NT2/D1 (cell line): ENCODE results near the gene FNBP1L.

Experiments
- DNase-seq: peaks from one replicate; pipeline ENCODE4 v3.0.0-alpha.2; 2011; ENCODE audit warnings: low read depth, low spot score
- H3K27me3 ChIP-seq: 2 replicates; pipeline ENCODE4 v1.6.0; 2011; ENCODE audit warnings: mild to moderate bottlenecking; ENCODE audit not compliant: insufficient read length, insufficient read depth
- H3K36me3 ChIP-seq: 2 replicates; pipeline ENCODE4 v1.6.1; 2011; ENCODE audit warnings: mild to moderate bottlenecking, low read length, mixed read lengths; ENCODE audit not compliant: insufficient read depth, insufficient read length
- H3K4me1 ChIP-seq: 2 replicates; pipeline ENCODE4 v1.5.1; 2011; ENCODE audit not compliant: insufficient read depth, insufficient read length
- H3K4me3 ChIP-seq: 2 replicates; pipeline ENCODE4 v1.5.1; 2011; ENCODE audit warnings: low read depth; ENCODE audit not compliant: insufficient read length
- H3K9ac ChIP-seq: 2 replicates; pipeline ENCODE4 v1.6.0; 2011; ENCODE audit warnings: low read depth; ENCODE audit not compliant: insufficient read length
- H3K9me3 ChIP-seq: 2 replicates; pipeline ENCODE4 v1.5.1; 2011; ENCODE audit warnings: mild to moderate bottlenecking, low read length; ENCODE audit not compliant: insufficient read depth
- SUZ12 ChIP-seq: IDR thresholded peaks from 2 replicates; pipeline ENCODE4 v1.6.1; 2011; ENCODE audit not compliant: insufficient read length, insufficient read depth; ENCODE audit errors: extremely low read depth
- YY1 ChIP-seq: IDR thresholded peaks from 2 replicates; pipeline ENCODE4 v1.6.1; 2011; ENCODE audit not compliant: insufficient read length, insufficient read depth
- ZNF274 ChIP-seq: IDR thresholded peaks from 2 replicates; pipeline ENCODE4 v1.6.1; 2011; ENCODE audit warnings: mild to moderate bottlenecking, low read depth, low read length

Gene FNBP1L

DNA sequence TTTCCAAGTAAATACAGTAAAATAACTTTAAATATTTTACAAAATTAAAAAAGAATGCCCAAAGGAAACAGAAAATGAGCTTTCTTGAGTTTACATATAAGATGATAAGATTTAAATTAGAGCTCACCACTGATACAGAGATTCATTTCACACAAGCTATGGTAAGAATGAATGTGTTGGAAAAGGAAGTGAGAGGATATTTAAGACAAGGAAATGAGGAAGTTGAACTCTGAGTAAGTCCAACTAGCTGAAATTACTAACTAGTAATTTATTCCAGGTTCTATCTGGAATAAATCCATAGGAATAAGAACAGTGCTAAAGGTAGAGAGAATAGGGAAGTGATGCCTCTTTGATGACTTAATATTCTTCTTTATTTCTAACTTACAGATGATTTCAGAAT lies 42.4 kb downstream of the FNBP1L start:
- no peaks in the 10 kb centered on the region for H3K4me1 ChIP-seq
- DNase-seq = no peak
- TF ChIP-seq YY1 (no peak), SUZ12 (no peak), ZNF274 (no peak)

DNA sequence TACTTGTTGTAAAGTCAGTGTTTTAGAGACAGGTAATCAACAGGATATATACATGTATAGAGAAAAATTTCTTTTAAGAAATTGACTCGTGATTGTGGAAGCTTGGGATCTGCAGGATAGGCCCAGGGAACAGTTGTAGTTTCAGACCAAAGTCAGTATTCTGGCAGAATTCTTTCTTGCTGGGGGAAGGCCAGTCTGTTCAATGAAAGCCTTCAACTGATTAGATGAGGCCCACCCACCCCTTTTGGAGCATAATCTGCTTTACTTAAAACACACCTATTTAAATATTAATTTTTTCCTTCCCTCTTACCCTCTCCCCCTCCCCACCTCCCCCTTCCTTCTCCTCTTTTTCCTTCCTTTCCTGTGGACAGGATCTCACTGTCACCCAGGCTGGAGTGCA lies 48.0 kb downstream of the FNBP1L start:
- no peak overlapping the region for H3K9ac ChIP-seq
- no peaks in the 10 kb centered on the region for H3K27me3 ChIP-seq
- H3K36me3 ChIP-seq = peaks cover 15% of the 10 kb centered on the region
- no peak for DNase-seq
- no peak overlapping the region for H3K4me3 ChIP-seq
- TF ChIP-seq SUZ12 (no peak), YY1 (no peak), ZNF274 (no peak)
- H3K4me1 ChIP-seq = no peaks in the 10 kb centered on the region
- H3K9me3 ChIP-seq = no peaks in the 10 kb centered on the region

More for the DNA sequence above, 42.4 kb downstream of the FNBP1L start:
- Histone ChIP-seq H3K9ac (no peak overlapping the region), H3K9me3 (no peaks in the 10 kb centered on the region), H3K27me3 (no peaks in the 10 kb centered on the region), H3K36me3 (no peaks in the 10 kb centered on the region), H3K4me3 (no peak overlapping the region)

DNA sequence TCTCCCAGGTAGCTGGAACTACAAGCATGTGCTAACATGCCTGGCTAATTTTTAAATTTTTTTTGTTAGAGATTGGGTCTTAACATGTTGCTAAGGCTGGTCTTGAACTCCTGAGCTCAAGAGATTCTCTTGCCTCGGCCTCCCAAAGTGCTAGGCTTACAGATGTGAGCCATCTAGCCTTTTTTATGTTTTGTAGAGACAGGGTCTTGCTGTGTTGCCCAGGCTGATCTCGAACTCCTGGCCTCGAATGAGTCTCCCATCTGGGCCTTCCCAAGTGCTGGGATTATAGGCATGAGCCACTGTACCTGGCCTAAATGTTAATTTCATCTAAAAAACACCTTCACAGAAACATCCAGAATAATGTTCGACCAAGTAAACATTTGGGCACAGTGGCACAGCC lies 48.6 kb downstream of the FNBP1L start:
- TF ChIP-seq ZNF274 (no peak), SUZ12 (no peak), YY1 (no peak)
- no peak overlapping the region for H3K9ac ChIP-seq
- H3K4me1 ChIP-seq = no peaks in the 10 kb centered on the region
- H3K4me3 ChIP-seq = no peak overlapping the region
- no peak for DNase-seq
- H3K9me3 ChIP-seq = no peaks in the 10 kb centered on the region
- H3K27me3 ChIP-seq = no peaks in the 10 kb centered on the region
- peaks cover 21% of the 10 kb centered on the region for H3K36me3 ChIP-seq

- Histone ChIP-seq H3K36me3 (peaks cover 26% of the 10 kb centered on the region), H3K9ac (no peak overlapping the region), H3K4me1 (no peaks in the 10 kb centered on the region), H3K9me3 (no peaks in the 10 kb centered on the region), H3K27me3 (no peaks in the 10 kb centered on the region), H3K4me3 (no peak overlapping the region)
- TF ChIP-seq YY1 (no peak), ZNF274 (no peak), SUZ12 (no peak)
- no peak for DNase-seq
These were observed 51.2 kb downstream of the FNBP1L start for GRCh38 chr1:93499075-93499474.

- Histone ChIP-seq H3K9me3 (no peaks in the 10 kb centered on the region), H3K27me3 (no peaks in the 10 kb centered on the region), H3K9ac (no peak overlapping the region), H3K36me3 (peaks cover 26% of the 10 kb centered on the region), H3K4me1 (no peaks in the 10 kb centered on the region), H3K4me3 (no peak overlapping the region)
- TF ChIP-seq YY1 (no peak), SUZ12 (no peak), ZNF274 (no peak)
- DNase-seq = no peak
These were observed 51.6 kb downstream of the FNBP1L start for GRCh38 chr1:93499533-93499932.

- H3K4me1 ChIP-seq = no peaks in the 10 kb centered on the region
- TF ChIP-seq ZNF274 (no peak), SUZ12 (no peak), YY1 (no peak)
- no peak for DNase-seq
- H3K9me3 ChIP-seq = 0 out of 2 replicates have a peak, but pooled peaks cover 4% of the 10 kb centered on the region
- H3K36me3 ChIP-seq = peaks cover 26% of the 10 kb centered on the region
- no peaks in the 10 kb centered on the region for H3K27me3 ChIP-seq
- no peak overlapping the region for H3K4me3 ChIP-seq
- no peak overlapping the region for H3K9ac ChIP-seq
These were observed 52.4 kb downstream of the FNBP1L start for GRCh38 chr1:93500275-93500674.

GRCh38 chr1:93501399-93501798 lies 53.5 kb downstream of the FNBP1L start:
- H3K9me3 ChIP-seq = 0 out of 2 replicates have a peak, but pooled peaks cover 4% of the 10 kb centered on the region
- H3K4me3 ChIP-seq = no peak overlapping the region
- peaks cover 26% of the 10 kb centered on the region for H3K36me3 ChIP-seq
- no peaks in the 10 kb centered on the region for H3K4me1 ChIP-seq
- no peaks in the 10 kb centered on the region for H3K27me3 ChIP-seq
- no peak for DNase-seq
- TF ChIP-seq SUZ12 = no peak
- TF ChIP-seq YY1 = no peak
- TF ChIP-seq ZNF274 = no peak
- no peak overlapping the region for H3K9ac ChIP-seq

DNA sequence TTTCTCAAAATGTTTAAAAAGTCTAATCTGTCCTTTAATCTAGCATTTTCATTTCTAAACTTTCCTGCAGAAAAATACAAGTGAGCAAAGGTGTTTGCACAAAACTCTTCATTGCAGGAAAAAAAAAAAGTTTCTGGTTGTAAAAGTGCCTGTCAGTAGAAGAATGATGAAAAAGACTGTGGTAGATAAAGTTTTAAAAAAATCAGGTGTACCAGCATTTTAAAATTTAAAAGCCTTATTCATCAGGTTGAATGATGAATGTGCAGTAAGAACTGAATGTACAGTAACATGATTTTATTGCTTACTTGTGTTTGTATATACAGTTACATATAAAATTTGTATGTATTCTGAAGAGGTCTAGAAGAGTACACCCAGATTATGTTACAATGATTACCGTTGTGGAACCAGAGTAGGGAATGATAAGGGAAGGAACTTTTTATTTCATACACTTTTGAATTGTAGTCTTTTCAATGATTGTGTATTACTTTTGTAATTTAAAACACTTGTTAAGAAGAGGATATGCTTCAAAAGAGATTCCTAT lies 54.0 kb downstream of the FNBP1L start:
- 0 out of 2 replicates have a peak, but pooled peaks cover 4% of the 10 kb centered on the region for H3K9me3 ChIP-seq
- no peaks in the 10 kb centered on the region for H3K4me1 ChIP-seq
- H3K4me3 ChIP-seq = no peak overlapping the region
- H3K36me3 ChIP-seq = peaks cover 26% of the 10 kb centered on the region
- no peak for TF ChIP-seq SUZ12
- no peak for TF ChIP-seq ZNF274
- TF ChIP-seq YY1 = no peak
- no peak overlapping the region for H3K9ac ChIP-seq
- no peaks in the 10 kb centered on the region for H3K27me3 ChIP-seq
- DNase-seq = no peak
